ENCODE measurements around the gene AIP.

DNA sequence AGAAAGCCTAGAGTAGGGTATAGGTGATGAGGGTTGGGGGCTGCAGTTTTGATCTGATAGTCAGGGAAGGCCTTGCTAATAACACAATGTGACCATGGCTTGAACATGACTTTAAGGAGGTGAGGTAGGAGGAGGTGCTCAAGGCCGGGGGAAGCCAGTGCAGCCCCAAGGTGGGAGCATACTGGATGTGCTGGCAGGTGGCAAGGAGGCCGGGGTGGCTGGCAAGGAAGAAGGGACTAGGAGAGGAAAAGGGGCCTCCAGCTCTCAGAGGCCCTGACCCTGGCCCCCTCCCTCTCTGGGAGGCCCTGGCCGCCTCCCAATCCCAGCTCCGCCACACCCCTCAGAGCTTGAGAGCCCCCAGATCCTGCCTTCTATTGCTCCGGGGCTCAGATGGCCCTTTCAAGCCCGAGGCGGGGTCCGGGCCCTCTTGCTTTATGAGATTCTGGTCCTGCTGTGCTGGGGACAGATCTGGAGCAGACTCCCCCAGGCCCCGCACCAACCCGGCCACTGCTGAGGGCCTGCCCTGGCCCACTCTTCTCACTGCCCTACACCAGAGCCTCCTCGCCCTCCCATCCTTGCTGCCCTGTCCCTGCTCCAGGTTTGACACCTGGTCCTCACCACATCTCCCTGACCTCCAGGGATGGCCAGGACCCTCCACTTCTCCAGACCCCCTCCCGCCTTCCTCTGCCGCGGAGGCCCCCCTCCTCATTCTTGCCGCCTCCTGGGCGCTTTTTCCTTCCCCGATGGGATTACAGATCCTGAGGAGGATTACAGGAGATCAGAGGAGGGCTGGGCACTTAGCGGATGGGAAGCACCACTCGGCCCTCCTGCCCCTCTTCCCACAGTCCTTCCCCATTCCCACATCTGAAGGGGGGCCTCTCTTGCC lies 20.5 kb downstream of the AIP start:
- TF ChIP-seq, protein P1, sequence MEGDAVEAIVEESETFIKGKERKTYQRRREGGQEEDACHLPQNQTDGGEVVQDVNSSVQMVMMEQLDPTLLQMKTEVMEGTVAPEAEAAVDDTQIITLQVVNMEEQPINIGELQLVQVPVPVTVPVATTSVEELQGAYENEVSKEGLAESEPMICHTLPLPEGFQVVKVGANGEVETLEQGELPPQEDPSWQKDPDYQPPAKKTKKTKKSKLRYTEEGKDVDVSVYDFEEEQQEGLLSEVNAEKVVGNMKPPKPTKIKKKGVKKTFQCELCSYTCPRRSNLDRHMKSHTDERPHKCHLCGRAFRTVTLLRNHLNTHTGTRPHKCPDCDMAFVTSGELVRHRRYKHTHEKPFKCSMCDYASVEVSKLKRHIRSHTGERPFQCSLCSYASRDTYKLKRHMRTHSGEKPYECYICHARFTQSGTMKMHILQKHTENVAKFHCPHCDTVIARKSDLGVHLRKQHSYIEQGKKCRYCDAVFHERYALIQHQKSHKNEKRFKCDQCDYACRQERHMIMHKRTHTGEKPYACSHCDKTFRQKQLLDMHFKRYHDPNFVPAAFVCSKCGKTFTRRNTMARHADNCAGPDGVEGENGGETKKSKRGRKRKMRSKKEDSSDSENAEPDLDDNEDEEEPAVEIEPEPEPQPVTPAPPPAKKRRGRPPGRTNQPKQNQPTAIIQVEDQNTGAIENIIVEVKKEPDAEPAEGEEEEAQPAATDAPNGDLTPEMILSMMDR (IDR thresholded peaks at IDR 0.05): no peak
- no peak for TF ChIP-seq POLR2AphosphoS5 (IDR thresholded peaks at IDR 0.05)
